GM19239 (cell line): ENCODE results near the gene SYT1.

Source experiments
- DNase-seq: peaks from one replicate; pipeline ENCODE4 v3.0.0; 2011; ENCODE audit warnings: low spot score; ENCODE audit not compliant: insufficient read length
- FAIRE-seq: peaks from 2 replicates; lab custom pipeline; 2011; peaks lifted over from hg19 to GRCh38; lab: Jason Lieb, UNC

Gene SYT1

DNA sequence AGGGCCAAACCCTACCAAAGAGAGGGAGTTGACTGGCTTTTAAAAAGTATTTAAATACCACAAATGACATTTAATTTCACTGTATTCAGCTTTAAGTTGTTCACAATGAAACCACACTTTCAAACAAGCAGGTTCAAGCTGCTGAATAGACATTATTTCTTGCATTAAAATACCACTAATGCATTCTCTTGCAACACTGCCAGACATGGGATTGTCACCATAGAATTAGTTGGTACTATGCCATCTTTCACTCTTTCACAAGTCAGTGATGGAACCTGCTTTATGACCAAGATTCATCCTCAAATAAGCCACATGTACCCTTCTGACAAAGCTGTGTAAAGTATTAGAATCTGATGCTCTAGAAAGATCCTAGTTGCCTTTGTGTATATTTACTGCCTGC lies 586.8 kb downstream of the SYT1 start:
- DNase-seq (no peak), FAIRE-seq (no peak)

DNA sequence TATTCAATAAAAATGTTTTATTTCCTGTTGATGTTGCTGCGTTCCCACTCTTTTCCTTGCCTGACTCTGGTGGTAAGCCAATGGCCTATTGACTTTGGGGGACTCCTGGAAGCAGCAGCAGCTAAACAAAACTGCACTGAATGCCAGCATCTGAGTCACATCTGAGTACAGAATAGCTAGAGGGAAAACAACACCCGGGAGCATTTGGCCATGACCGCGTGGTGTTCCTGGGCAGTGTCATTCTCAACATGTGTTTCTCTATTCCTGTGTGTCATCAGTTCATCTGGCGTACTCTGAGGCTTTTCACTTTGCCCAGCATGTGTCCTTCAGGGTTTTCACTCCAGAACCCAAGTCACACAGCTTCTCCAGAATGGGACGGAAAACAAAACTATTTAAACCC lies 587.4 kb downstream of the SYT1 start:
- no peak for DNase-seq
- no peak for FAIRE-seq

DNA sequence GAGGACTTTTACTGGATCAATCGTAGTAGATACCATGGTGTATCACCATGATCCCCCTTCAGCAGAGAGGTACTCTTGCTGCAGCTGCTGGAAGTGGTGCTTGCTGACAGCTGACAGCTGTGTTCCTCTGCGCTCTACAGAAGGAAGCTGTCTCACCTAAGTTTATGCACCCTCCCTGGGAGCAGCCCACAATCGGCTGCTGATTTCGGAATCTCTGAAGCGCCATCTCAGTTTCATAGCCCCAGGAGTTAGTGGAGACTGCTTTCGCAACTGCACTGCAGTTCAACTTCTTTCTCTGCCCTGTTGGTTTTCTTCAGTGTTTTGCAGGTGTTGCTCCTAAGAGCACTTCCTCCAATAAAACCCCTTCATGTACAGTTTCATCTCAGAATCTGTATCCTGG lies 588.3 kb downstream of the SYT1 start:
- FAIRE-seq (no peak), DNase-seq (no peak)

DNA sequence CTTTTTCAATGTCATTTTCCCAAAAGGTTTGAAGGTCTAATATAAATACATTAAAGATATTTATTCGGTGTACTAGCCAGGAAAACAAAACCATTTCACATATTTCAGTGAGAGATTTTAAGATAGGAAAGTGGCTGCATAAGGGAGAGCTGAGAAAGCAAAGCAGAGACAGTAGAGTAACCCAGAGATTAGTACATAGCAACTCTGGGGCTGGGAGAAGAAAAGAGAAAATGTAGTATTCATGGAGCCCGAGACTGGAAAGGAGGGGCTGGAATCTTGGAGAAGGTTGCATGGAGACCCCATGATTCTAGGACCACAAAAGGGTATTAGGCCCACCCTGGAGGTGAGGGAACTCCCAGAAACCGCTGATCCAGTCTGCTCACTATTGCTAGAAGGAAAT lies 589.2 kb downstream of the SYT1 start:
- DNase-seq (no peak), FAIRE-seq (no peak)

DNA sequence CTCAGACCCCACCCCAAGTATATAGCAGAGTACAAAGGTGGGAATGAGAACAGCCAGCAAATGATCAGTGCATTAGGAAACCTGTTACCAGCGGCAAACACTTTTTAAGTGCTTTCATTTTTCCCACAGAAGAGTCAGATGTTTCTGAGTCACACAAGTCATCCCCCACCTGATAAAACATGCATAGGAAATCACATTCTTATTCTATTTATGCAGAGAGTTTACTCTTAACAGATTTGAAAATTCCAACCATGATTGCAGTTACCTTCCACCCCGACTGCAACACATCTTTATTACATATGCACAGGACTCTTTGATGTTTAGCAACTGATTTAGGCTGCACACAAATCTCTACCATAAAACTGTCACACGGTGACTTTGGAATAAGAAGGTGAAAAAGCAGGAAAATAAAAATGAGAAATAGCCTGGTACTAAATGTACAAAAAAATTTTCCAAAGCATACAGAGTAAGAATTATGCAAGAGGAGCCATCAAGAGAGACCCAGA lies 589.8 kb downstream of the SYT1 start:
- FAIRE-seq (no peak), DNase-seq (no peak)

DNA sequence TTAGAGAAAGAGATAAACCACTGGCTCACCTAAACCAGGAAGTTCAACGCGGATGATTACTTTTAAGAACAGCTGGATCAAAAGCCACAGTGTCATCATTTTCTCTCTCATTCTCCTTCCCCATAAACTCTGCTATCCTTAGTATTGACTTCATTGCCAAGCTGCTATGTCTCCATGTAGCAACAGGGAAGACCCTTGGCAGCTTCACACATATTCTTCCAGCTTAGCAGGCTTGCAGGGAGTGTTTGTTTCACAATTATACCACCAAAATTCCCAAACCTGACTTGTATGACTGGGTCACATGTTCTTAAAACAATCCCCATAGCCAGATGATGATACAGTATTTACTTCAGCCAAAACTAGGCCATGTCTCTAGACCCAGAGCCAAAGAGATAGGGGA lies 590.7 kb downstream of the SYT1 start:
- FAIRE-seq, result no peak
- no peak for DNase-seq

DNA sequence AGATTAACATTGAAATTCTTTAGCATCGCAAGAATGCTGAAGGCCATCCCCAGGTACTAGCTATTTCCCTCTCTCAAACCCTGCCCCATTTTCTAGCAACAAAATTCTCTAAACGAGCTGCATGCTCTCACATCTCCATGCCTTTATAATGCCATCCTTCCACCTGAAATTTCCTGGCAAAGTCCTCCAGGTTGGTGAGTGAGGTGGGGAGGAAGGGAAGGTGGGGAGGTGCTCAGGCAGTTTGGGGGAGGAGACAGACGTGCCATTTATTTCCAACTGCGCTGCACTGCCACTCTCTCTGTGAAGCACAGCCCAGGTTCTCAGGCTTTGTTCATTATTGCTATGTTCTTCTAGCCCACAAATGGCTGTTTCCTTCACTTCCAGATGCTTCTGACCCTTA lies 617.7 kb downstream of the SYT1 start:
- no peak for FAIRE-seq
- no peak for DNase-seq

DNA sequence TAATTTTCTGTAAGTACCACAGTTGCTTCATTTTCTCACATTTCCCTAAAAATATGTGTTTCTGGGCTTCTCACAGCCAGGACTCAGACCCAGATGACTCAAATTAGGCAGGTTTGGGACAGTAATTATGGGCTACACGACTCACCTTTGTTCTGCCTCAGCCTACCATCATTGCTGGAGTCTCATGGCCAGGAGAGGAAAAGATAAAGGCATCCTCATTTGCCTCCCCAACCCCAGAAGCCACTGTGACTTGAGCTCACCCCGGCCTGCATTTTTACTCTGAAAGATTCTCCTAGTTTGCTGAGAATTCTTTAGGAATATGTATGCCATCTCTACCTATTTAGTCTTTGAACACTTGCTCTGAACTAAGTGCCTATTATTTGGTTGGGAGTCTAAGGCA lies 618.3 kb downstream of the SYT1 start:
- FAIRE-seq (no peak), DNase-seq (no peak)

DNA sequence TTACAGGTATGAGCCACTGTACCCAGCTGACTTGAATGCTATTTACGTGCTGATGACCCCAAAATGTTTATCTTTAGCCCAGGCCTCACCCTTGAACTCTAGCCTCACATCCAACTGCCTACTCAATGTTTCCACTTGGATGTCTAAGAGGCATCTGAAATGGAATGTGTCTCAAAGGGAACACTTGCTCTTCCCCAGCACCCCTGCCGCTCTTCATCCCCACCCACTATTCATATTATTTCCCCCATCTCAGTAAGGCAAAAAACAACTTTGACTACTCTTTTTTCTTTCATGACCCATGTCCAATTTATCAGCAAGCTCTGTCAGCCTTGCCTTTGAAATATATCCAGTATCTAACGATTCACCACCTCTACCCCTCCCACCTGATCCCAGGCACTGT lies 621.6 kb downstream of the SYT1 start:
- DNase-seq (no peak), FAIRE-seq (no peak)

DNA sequence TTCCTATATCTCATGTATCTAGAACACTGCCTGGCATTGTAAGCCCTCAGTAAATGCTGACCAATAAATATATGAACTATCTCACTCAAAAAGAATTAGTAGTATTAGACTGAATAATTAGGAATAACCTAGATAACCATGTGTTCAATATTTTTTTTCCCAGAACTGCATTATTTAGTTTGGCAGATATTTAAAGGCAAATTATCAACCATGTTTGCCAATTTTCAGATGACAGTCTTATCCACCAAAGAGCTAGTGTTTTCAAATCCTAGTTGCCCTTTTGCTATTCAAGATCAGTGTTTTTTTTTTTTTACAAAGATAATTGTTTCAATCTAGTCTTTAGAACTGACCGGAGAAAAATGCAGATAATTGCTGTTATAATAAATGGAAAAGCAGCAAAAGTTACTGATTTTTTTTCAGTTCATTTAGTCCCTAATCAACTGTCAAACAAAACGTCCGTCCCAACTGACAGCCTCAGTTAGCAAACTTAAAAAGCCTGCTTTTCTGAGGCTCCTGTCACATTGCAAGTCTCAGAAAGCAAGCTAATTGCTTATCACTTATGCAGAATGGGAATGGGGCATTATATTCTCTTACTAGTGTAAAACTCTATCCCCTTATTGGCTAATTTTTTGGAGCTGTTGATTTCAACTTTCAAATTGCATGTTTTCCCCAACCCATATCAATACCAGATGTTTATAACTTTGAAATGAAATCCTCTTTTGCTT lies 623.0 kb downstream of the SYT1 start:
- no peak for DNase-seq
- FAIRE-seq, result no peak
